H1 (cell line): ENCODE measurements around the gene POLR3E. TPM values are rescaled to one million over a fixed set of nuclear protein-coding genes. Genes with fewer than 3 reads are reported as not detected.
A peak's percentile ranks its signal among the peaks of the same experiment; 100 is the strongest.

Experiments
- CTCF ChIA-PET: fragments of 300-600 bp; sonication (Branson Sonifier 250); formaldehyde crosslinking; loops from one replicate; lab custom pipeline; 2021; ENCODE audit not compliant: partially characterized antibody; lab: Charles Lee
- POLR2A ChIA-PET: fragments of 300-600 bp; sonication (Branson Sonifier 250); formaldehyde crosslinking; loops from one replicate; lab custom pipeline; 2021; ENCODE audit warnings: inconsistent platforms; ENCODE audit not compliant: partially characterized antibody; lab: Charles Lee
- DNase-seq, 2 experiments: peaks; one replicate each; pipeline versions ENCODE4 v3.0.0 to v3.0.0-alpha.2; 2010 to 2022; ENCODE audit warnings: low spot score in 2 of 2, low read depth in 1 of 2, mixed read lengths in 1 of 2
- FAIRE-seq: peaks from 2 replicates; lab custom pipeline; 2011; peaks lifted over from hg19 to GRCh38; lab: Jason Lieb, UNC
- H2AFZ ChIP-seq: 2 replicates; pipeline ENCODE4 v1.8.1; 2012; ENCODE audit warnings: low read length, inconsistent platforms
- H2AK5ac ChIP-seq: 2 replicates; pipeline ENCODE4 v1.6.1; 2013; ENCODE audit warnings: low read depth, low read length
- H2BK120ac ChIP-seq: replicated peaks from 2 replicates; pipeline ENCODE3; 2013; ENCODE audit warnings: low read depth, low read length, inconsistent platforms
- H2BK12ac ChIP-seq: 2 replicates; pipeline ENCODE4 v1.6.1; 2013; ENCODE audit warnings: low read depth, low read length
- H2BK15ac ChIP-seq: 2 replicates; pipeline ENCODE4 v1.6.1; 2013; ENCODE audit warnings: low read length
- H2BK20ac ChIP-seq: 2 replicates; pipeline ENCODE4 v1.6.1; 2013; ENCODE audit warnings: low read length
- H2BK5ac ChIP-seq: 2 replicates; pipeline ENCODE4 v1.6.1; 2013; ENCODE audit warnings: low read depth, low read length
- H3K14ac ChIP-seq: 2 replicates; pipeline ENCODE4 v1.6.1; 2013; ENCODE audit warnings: inconsistent platforms; ENCODE audit not compliant: insufficient read length
- H3K18ac ChIP-seq: 2 replicates; pipeline ENCODE4 v1.6.1; 2013; ENCODE audit warnings: low read length; ENCODE audit errors: extremely low read depth
- H3K23ac ChIP-seq: 2 replicates; pipeline ENCODE4 v1.6.1; 2013; ENCODE audit warnings: inconsistent platforms; ENCODE audit not compliant: insufficient read length
- H3K23me2 ChIP-seq: 2 replicates; pipeline ENCODE4 v1.6.1; 2013; ENCODE audit warnings: low read depth, low read length
- H3K27ac ChIP-seq: 2 replicates; pipeline ENCODE4 v1.6.1; 2011; ENCODE audit warnings: low read depth, low read length, inconsistent platforms
- H3K27me3 ChIP-seq, 4 experiments: replicated peaks in 1 of 4; 1 replicate in 1 of 4; 2 replicates in 3 of 4; pipeline versions ENCODE4 v1.6.1 to v1.8.1; 2011 to 2013; ENCODE audit warnings: low read length in 3 of 4, mild to moderate bottlenecking in 3 of 4, inconsistent platforms in 2 of 4, mixed read lengths in 2 of 4, moderate library complexity in 1 of 4; ENCODE audit not compliant: control insufficient read depth in 3 of 4, insufficient read depth in 3 of 4; ENCODE audit errors: extremely low read depth in 1 of 4
- H3K36me3 ChIP-seq, 4 experiments: 2 replicates each; pipeline versions ENCODE4 v1.6.1 to v1.8.1; 2011 to 2013; ENCODE audit warnings: mild to moderate bottlenecking in 4 of 4, low read length in 3 of 4, moderate library complexity in 2 of 4, control low read depth in 1 of 4, inconsistent platforms in 1 of 4; ENCODE audit not compliant: insufficient read depth in 4 of 4, control insufficient read depth in 2 of 4
- H3K4ac ChIP-seq: replicated peaks from 2 replicates; pipeline ENCODE3; 2013; ENCODE audit warnings: low read length, low read depth, mixed read lengths, inconsistent platforms; ENCODE audit not compliant: insufficient read length
- H3K4me1 ChIP-seq, 4 experiments: replicated peaks in 1 of 4; 1 replicate in 1 of 4; 2 replicates in 3 of 4; pipeline versions ENCODE4 v1.6.1 to v1.8.1; 2011 to 2013; ENCODE audit warnings: low read length in 3 of 4, inconsistent platforms in 2 of 4, mixed read lengths in 1 of 4; ENCODE audit not compliant: insufficient read depth in 4 of 4, control insufficient read depth in 3 of 4
- H3K4me2 ChIP-seq, 2 experiments: 2 replicates each; pipeline versions ENCODE4 v1.6.1 to v1.8.1; 2011 to 2013; ENCODE audit warnings: low read depth in 2 of 2, low read length in 2 of 2, control low read depth in 1 of 2, inconsistent platforms in 1 of 2, mild to moderate bottlenecking in 1 of 2; ENCODE audit not compliant: insufficient read depth in 1 of 2
- H3K4me3 ChIP-seq, 4 experiments: fragments of 200-600, 300-600 bp in 1 of 4; sonication (generic), shearing (Covaris generic), sonication (Bioruptor Twin) in 1 of 4; 2 replicates each; pipeline versions ENCODE4 v1.5.1 to v1.8.1; 2011 to 2016; ENCODE audit warnings: low read length in 4 of 4, low read depth in 3 of 4, control low read depth in 2 of 4, inconsistent platforms in 2 of 4, mild to moderate bottlenecking in 2 of 4, mixed read lengths in 1 of 4, moderate library complexity in 1 of 4; ENCODE audit not compliant: insufficient read depth in 2 of 4; ENCODE audit errors: extremely low read depth in 1 of 4
- H3K56ac ChIP-seq: replicated peaks from 2 replicates; pipeline ENCODE3; 2013; ENCODE audit warnings: low read depth, mild to moderate bottlenecking, mixed read lengths, low read length, inconsistent platforms; ENCODE audit not compliant: insufficient read length
- H3K79me1 ChIP-seq: 2 replicates; pipeline ENCODE4 v1.6.1; 2013; ENCODE audit warnings: low read depth, low read length, control low read depth
- H3K79me2 ChIP-seq, 2 experiments: 2 replicates each; pipeline versions ENCODE4 v1.6.1 to v1.8.1; 2012 to 2013; ENCODE audit warnings: low read length in 2 of 2, mild to moderate bottlenecking in 2 of 2, inconsistent platforms in 1 of 2; ENCODE audit not compliant: insufficient read depth in 2 of 2, control insufficient read depth in 1 of 2
- H3K9ac ChIP-seq, 4 experiments: replicated peaks in 1 of 4; 1 replicate in 1 of 4; 2 replicates in 3 of 4; pipeline versions ENCODE4 v1.6.1 to v1.8.1; 2011 to 2013; ENCODE audit warnings: low read depth in 3 of 4, low read length in 3 of 4, control low read depth in 2 of 4, mild to moderate bottlenecking in 2 of 4, moderate library complexity in 2 of 4, inconsistent platforms in 1 of 4; ENCODE audit errors: extremely low read depth in 1 of 4
- H3K9me3 ChIP-seq, 2 experiments: 2 replicates each; pipeline versions ENCODE4 v1.6.1 to v1.8.1; 2012 to 2013; ENCODE audit warnings: mild to moderate bottlenecking in 2 of 2, moderate library complexity in 2 of 2, control low read depth in 1 of 2, inconsistent platforms in 1 of 2, low read depth in 1 of 2, low read length in 1 of 2, mixed read lengths in 1 of 2; ENCODE audit not compliant: insufficient read depth in 2 of 2
- H4K20me1 ChIP-seq, 2 experiments: replicated peaks in 1 of 2; 2 replicates each; pipeline versions ENCODE3 to v1.8.1; 2011 to 2013; ENCODE audit warnings: inconsistent platforms in 2 of 2, low read length in 2 of 2, mild to moderate bottlenecking in 1 of 2; ENCODE audit not compliant: insufficient read depth in 2 of 2, control insufficient read depth in 1 of 2
- H4K5ac ChIP-seq: 2 replicates; pipeline ENCODE4 v1.6.1; 2013; ENCODE audit warnings: low read length, low read depth, mixed read lengths, inconsistent platforms; ENCODE audit not compliant: insufficient read length
- H4K8ac ChIP-seq: 2 replicates; pipeline ENCODE4 v1.8.0; 2013; ENCODE audit warnings: mild to moderate bottlenecking, moderate library complexity, low read length, inconsistent platforms; ENCODE audit not compliant: insufficient read depth; ENCODE audit errors: extremely low read depth
- H4K91ac ChIP-seq: replicated peaks from 2 replicates; pipeline ENCODE3; 2013; ENCODE audit warnings: low read length, mixed read lengths, inconsistent platforms; ENCODE audit not compliant: insufficient read length
- ATF3 ChIP-seq: IDR thresholded peaks from 2 replicates; pipeline ENCODE4 v1.6.1; 2011; ENCODE audit warnings: low read depth, mild to moderate bottlenecking, low read length; ENCODE audit not compliant: insufficient read depth
- BCL11A ChIP-seq, 2 experiments: IDR thresholded peaks; one replicate each; pipeline ENCODE4 v1.6.1; 2011; ENCODE audit warnings: low read depth in 2 of 2, low read length in 2 of 2, mild to moderate bottlenecking in 2 of 2
- E2F6 ChIP-seq: IDR thresholded peaks from 2 replicates; pipeline ENCODE4 v1.6.1; 2012; ENCODE audit warnings: inconsistent platforms
- KDM4A ChIP-seq: IDR thresholded peaks from one replicate; pipeline ENCODE4 v1.7.1; 2012; ENCODE audit warnings: low read depth, mild to moderate bottlenecking, moderate library complexity, low read length, inconsistent platforms; ENCODE audit not compliant: severe bottlenecking
- MAX ChIP-seq: IDR thresholded peaks from 2 replicates; pipeline ENCODE4 v1.6.1; 2012; ENCODE audit warnings: inconsistent platforms
- RNF2 ChIP-seq: fragments of 200-900, 300-1000 bp; sonication (generic); IDR thresholded peaks from 2 replicates; pipeline ENCODE4 v1.7.1; 2016; ENCODE audit warnings: borderline replicate concordance, low read depth, mild to moderate bottlenecking, antibody characterized with exemption, low read length; ENCODE audit not compliant: poor library complexity, severe bottlenecking; ENCODE audit errors: missing control alignments
- SAP30 ChIP-seq: fragments of 300-600 bp; sonication (generic); IDR thresholded peaks from 2 replicates; pipeline ENCODE4 v1.7.1; 2012; ENCODE audit warnings: low read length, moderate library complexity, mild to moderate bottlenecking, inconsistent platforms; ENCODE audit not compliant: insufficient read depth, insufficient replicate concordance
- SUZ12 ChIP-seq: fragments of 200-600 bp; sonication (generic); IDR thresholded peaks from 2 replicates; pipeline ENCODE4 v1.6.1; 2012; ENCODE audit warnings: mild to moderate bottlenecking, inconsistent platforms, low read length, moderate library complexity, mixed read lengths
- WGBS, 2 experiments: shearing (Covaris generic) in 1 of 2; methylation state at CpG; one replicate each; pipeline versions ENCODE4 v1.1.6 to v1.1.7; 2013 to 2015; ENCODE audit warnings: low lambda C conversion rate in 2 of 2, mixed read lengths in 2 of 2, inconsistent platforms in 1 of 2, low coverage in 1 of 2, missing lambda C conversion rate in 1 of 2; ENCODE audit not compliant: insufficient replicate concordance in 2 of 2, insufficient coverage in 1 of 2, insufficient read length in 1 of 2; ENCODE audit errors: extremely low coverage in 1 of 2, missing lambda C conversion rate in 1 of 2; 5-methylcytosine and 5-hydroxymethylcytosine counted together
- polyA plus RNA-seq, 7 experiments: library from polyadenylated mRNA; depleted of rRNA in 3 of 7; stranded (reverse) in 5 of 7; unstranded in 2 of 7; fragments of >200 nt in 5 of 7; fragments of 200-250 nt in 2 of 7; gene quantifications; 1 replicate in 5 of 7; 2 replicates in 1 of 7; 4 replicates in 1 of 7; pipeline versions ENCODE4 v1.2.1 to v1.2.3, GENCODE V29; 2011 to 2013; ENCODE audit warnings: missing spikeins in 2 of 7, mixed read lengths in 2 of 7
- total RNA-seq: library from RNA; stranded (reverse); fragmentation: NEBNext Ultra II Directional; extraction: Animal tissue kit (Norgen Biotek cat#: 25700); gene quantifications from 2 replicates; pipeline ENCODE4 v1.2.1, GENCODE V29; 2021

POLR3E gene
- total and polyA plus RNA-seq, 2 of the 8 experiments (the other 6 are each of a cell fraction or from before 2014, with no cell fraction given), result 96.5 to 125 TPM

GRCh38 chr16:22373662-22374310, 76.6 kb downstream of the POLR3E start:
- CTCF ChIA-PET, result interaction anchor here (0.6 to 1.8 kb wide), 3 partner anchors 14 to 1197 kb away, joined by 3 to 5 read pairs (median 4); no protein-coding TSS in a partner anchor
- Histone ChIP-seq H3K9ac (peak overlapping the region; percentile 69 to 72 (median 70)), H3K56ac (peak overlapping the region; percentile 34), H3K23ac (no peak overlapping the region), H3K27me3 (no peaks in the 10 kb centered on the region; a peak in 4 of 7 replicates), H2BK20ac (no peak overlapping the region), H2BK15ac (no peak overlapping the region), H4K20me1 (peaks cover 0 to 13% of the 10 kb centered on the region in 2 experiments), H3K36me3 (no peaks in the 10 kb centered on the region; a peak in 1 of 8 replicates), H2BK120ac (no peak overlapping the region), H2AFZ (no peak overlapping the region; the same call in 1 of the 2 replicates), H3K14ac (no peak overlapping the region), H2BK12ac (no peak overlapping the region), H3K4me2 (peak overlapping the region; percentile 78 to 92), H2BK5ac (0 out of 2 replicates have a peak overlapping the region, but pooled peaks have one; percentile 5), H4K5ac (no peak overlapping the region), H3K4ac (peak overlapping the region; percentile 75), H3K79me1 (peaks cover 13% of the 10 kb centered on the region), H3K18ac (no peak overlapping the region), H2AK5ac (no peak overlapping the region), H4K8ac (peak overlapping the region; percentile 94; the same call in 1 of the 2 replicates), H4K91ac (peak overlapping the region; percentile 71), H3K4me3 (peak overlapping the region; percentile 86 to 93 (median 87)), H3K79me2 (peaks cover 10 to 46% of the 10 kb centered on the region in 2 experiments), H3K4me1 (peaks cover 0 to 7% (median 7%) of the 10 kb centered on the region in 4 experiments; a peak in 5 of 7 replicates), H3K23me2 (peaks cover 13% of the 10 kb centered on the region), H3K9me3 (no peaks in the 10 kb centered on the region), H3K27ac (peak overlapping the region; percentile 77; the same call in 1 of the 2 replicates)
- WGBS, 2 experiments, result 1% methylated on average over 34 of the region's 51 CpGs; no CpG with 5 or more reads in 1 of the 2 experiments
- DNase-seq (no peak), FAIRE-seq (no peak)
- POLR2A ChIA-PET, result interaction anchor here (0.7 to 1.6 kb wide), 10 partner anchors 10 to 64 kb away, joined by 3 to 10 read pairs (median 4); no protein-coding TSS in a partner anchor
- peak; percentile 71 for TF ChIP-seq MAX
- TF ChIP-seq SUZ12, result no peak
- TF ChIP-seq BCL11A (IDR thresholded peaks at IDR 0.05; ENCODE audit: low read depth in 2 of 2, low read length in 2 of 2), result no peak
- no peak for TF ChIP-seq RNF2
- TF ChIP-seq E2F6, result peak; percentile 37; the same call in 1 of the 2 replicates
- TF ChIP-seq SAP30, result no peak
- no peak for TF ChIP-seq ATF3
- peak; percentile 60 for TF ChIP-seq KDM4A
